HEK293 (cell line): ENCODE measurements around the gene CHD1.

Experiments used
- CTCF ChIA-PET: fragments of 350-600 bp; formaldehyde crosslinking; extraction: SDS; loops from one replicate; lab custom pipeline; 2021; ENCODE audit warnings: antibody characterized with exemption; lab: Yijun Ruan, JAX
- POLR2A ChIA-PET: fragments of 300-600 bp; formaldehyde crosslinking; extraction: SDS; loops from one replicate; lab custom pipeline; 2020; ENCODE audit warnings: antibody characterized with exemption, inconsistent platforms; lab: Yijun Ruan, JAX
- H3K27ac ChIP-seq: fragments of 200-500 bp; sonication (Bioruptor generic); 2 replicates; pipeline ENCODE4 v1.5.1; 2014; ENCODE audit warnings: low read depth, low read length, control low read depth, inconsistent platforms; ENCODE audit errors: extremely low read depth
- H3K36me3 ChIP-seq, 2 experiments: fragments of 200-500 bp in 1 of 2; sonication (Bioruptor generic) in 1 of 2; 1 replicate in 1 of 2; 2 replicates in 1 of 2; pipeline ENCODE4 v1.5.1; 2014 to 2017; ENCODE audit warnings: inconsistent platforms in 2 of 2, low read length in 2 of 2; ENCODE audit not compliant: control insufficient read depth in 2 of 2, insufficient read depth in 1 of 2
- H3K4me1 ChIP-seq: fragments of 200-500 bp; sonication (Bioruptor generic); 2 replicates; pipeline ENCODE4 v1.5.1; 2014; ENCODE audit warnings: mild to moderate bottlenecking, low read length, inconsistent platforms; ENCODE audit not compliant: control insufficient read depth, insufficient read depth
- H3K4me3 ChIP-seq: 2 replicates; pipeline ENCODE4 v1.5.1; 2011; ENCODE audit warnings: low read depth, mild to moderate bottlenecking, control low read depth, low read length, moderate library complexity
- H3K9me3 ChIP-seq: fragments of 200-500 bp; sonication (Bioruptor generic); 2 replicates; pipeline ENCODE4 v1.5.1; 2014; ENCODE audit warnings: low read depth, low read length, inconsistent platforms; ENCODE audit not compliant: control insufficient read depth, insufficient read depth
- EGR2 ChIP-seq: fragments of 450-650 bp; formaldehyde crosslinking; IDR thresholded peaks from 2 replicates; pipeline ENCODE4 v1.5.1; 2016; ENCODE audit warnings: low read depth, missing biosample characterization, missing genetic modification characterization
- ELK4 ChIP-seq: IDR thresholded peaks from 2 replicates; pipeline ENCODE4 v1.6.1; 2011; ENCODE audit warnings: mild to moderate bottlenecking, low read depth, low read length, borderline replicate concordance
- HOXA7 ChIP-seq: sonication (generic); formaldehyde crosslinking; IDR thresholded peaks from 2 replicates; pipeline ENCODE4 v1.8.1; 2022; ENCODE audit warnings: missing genetic modification reagents, borderline replicate concordance
- KLF7 ChIP-seq: fragments of 450-650 bp; formaldehyde crosslinking; IDR thresholded peaks from 2 replicates; pipeline ENCODE4 v1.5.1; 2016; ENCODE audit warnings: missing biosample characterization, missing genetic modification characterization, borderline replicate concordance
- PRDM6 ChIP-seq: fragments of 450-650 bp; formaldehyde crosslinking; IDR thresholded peaks from 2 replicates; pipeline ENCODE4 v1.5.1; 2017; ENCODE audit warnings: missing biosample characterization, missing genetic modification characterization
- ZBTB10 ChIP-seq: fragments of 450-650 bp; formaldehyde crosslinking; IDR thresholded peaks from 2 replicates; pipeline ENCODE4 v1.5.1; 2016; ENCODE audit warnings: missing biosample characterization, missing genetic modification characterization
- ZNF184 ChIP-seq: fragments of 450-650 bp; IDR thresholded peaks from 2 replicates; pipeline ENCODE4 v1.5.1; 2018; ENCODE audit warnings: missing biosample characterization, mild to moderate bottlenecking, missing genetic modification characterization
- ZNF2 ChIP-seq: fragments of 450-650 bp; formaldehyde crosslinking; IDR thresholded peaks from 2 replicates; pipeline ENCODE4 v1.5.1; 2016; ENCODE audit warnings: missing biosample characterization, missing genetic modification characterization
- ZNF544 ChIP-seq: fragments of 450-650 bp; formaldehyde crosslinking; IDR thresholded peaks from 2 replicates; pipeline ENCODE4 v1.5.0; 2017; ENCODE audit warnings: missing biosample characterization, missing genetic modification characterization
- ZNF654 ChIP-seq: fragments of 450-650 bp; formaldehyde crosslinking; IDR thresholded peaks from 2 replicates; pipeline ENCODE4 v1.5.1; 2016; ENCODE audit warnings: low read depth, missing biosample characterization, missing genetic modification characterization
- ZNF677 ChIP-seq: fragments of 450-650 bp; IDR thresholded peaks from 2 replicates; pipeline ENCODE4 v1.5.0; 2018; ENCODE audit warnings: missing biosample characterization, mild to moderate bottlenecking, missing genetic modification characterization, moderate library complexity
- ZNF692 ChIP-seq: fragments of 450-650 bp; formaldehyde crosslinking; IDR thresholded peaks from 2 replicates; pipeline ENCODE4 v1.5.1; 2016; ENCODE audit warnings: missing biosample characterization, missing genetic modification characterization
- ZNF76 ChIP-seq: fragments of 450-650 bp; formaldehyde crosslinking; IDR thresholded peaks from 2 replicates; pipeline ENCODE4; 2016; ENCODE audit warnings: low read depth, missing biosample characterization, missing genetic modification characterization, borderline replicate concordance
- ZSCAN16 ChIP-seq: fragments of 450-650 bp; formaldehyde crosslinking; IDR thresholded peaks from 2 replicates; pipeline ENCODE4 v1.5.1; 2016; ENCODE audit warnings: missing biosample characterization, missing genetic modification characterization
- ZSCAN23 ChIP-seq: fragments of 450-650 bp; formaldehyde crosslinking; IDR thresholded peaks from 2 replicates; pipeline ENCODE4 v1.5.1; 2016; ENCODE audit warnings: missing biosample characterization, missing genetic modification characterization
- ZSCAN30 ChIP-seq: fragments of 450-650 bp; IDR thresholded peaks from 2 replicates; pipeline ENCODE4 v1.5.1; 2018; ENCODE audit warnings: missing biosample characterization, mild to moderate bottlenecking, missing genetic modification characterization, moderate library complexity
- TF ChIP-seq, protein P1 (sequence below): fragments of 450-650 bp; formaldehyde crosslinking; IDR thresholded peaks from 2 replicates; pipeline ENCODE4 v1.5.1; 2016; ENCODE audit warnings: missing biosample characterization, missing genetic modification characterization
- TF ChIP-seq, protein P2 (sequence below): fragments of 450-650 bp; formaldehyde crosslinking; IDR thresholded peaks from 2 replicates; pipeline ENCODE4 v1.5.1; 2016; ENCODE audit warnings: missing biosample characterization, missing genetic modification characterization, low read depth

The CHD1 gene

DNA sequence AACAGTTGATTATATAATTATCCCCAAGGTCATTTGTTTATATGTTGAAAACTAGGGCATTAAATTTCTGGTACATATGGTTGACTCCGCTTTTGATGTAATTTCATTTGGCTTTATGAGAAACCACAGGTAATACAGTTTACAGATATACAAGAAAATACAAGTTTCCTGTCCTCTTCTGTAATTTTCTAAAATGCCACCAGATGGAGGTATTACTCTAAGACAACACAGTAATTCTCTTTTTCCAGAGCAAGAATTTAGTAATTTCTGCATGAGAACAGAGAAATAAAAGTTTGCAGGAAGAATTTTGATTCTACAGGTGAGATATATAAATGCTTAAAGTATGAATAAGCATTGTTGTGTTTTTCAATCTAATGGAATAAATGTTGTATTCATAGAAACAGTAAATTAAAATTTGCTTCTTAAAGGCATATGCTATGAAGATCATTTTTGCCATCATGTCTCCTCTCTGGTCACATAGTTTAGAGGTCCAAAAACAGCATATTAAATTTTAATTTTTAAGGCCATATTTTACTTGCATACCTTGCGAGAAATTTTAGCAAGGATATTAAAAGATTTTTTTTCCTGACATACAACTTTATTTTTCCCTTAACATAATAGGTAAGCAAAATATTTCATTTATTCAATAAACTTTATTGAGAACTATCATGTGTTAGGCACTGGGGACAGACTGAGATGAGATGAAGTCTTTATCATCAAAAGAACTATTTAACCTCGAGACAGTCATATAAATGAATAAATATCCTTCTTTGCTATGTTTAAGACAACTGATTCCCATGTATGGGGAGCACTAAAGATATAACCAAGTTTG lies 22.7 kb downstream of the CHD1 start:
- Histone ChIP-seq H3K36me3 (peaks cover 23 to 43% of the 10 kb centered on the region in 2 experiments), H3K4me1 (peaks cover 6% of the 10 kb centered on the region; the same call in 1 of the 2 replicates), H3K4me3 (no peak overlapping the region), H3K27ac (no peak overlapping the region), H3K9me3 (no peaks in the 10 kb centered on the region)
- CTCF ChIA-PET = interaction anchor here (0.6 to 3.5 kb wide), 8 partner anchors 12 to 446 kb away, joined by 3 to 39 read pairs (median 4); no protein-coding TSS in a partner anchor
- TF ChIP-seq ZNF654 (peak; percentile 66), PRDM6 (tag by site-specific recombination) (0 out of 2 replicates have a peak, but pooled peaks have one; percentile 14), EGR2 (tag by site-specific recombination) (no peak)
- TF ChIP-seq, protein P1, sequence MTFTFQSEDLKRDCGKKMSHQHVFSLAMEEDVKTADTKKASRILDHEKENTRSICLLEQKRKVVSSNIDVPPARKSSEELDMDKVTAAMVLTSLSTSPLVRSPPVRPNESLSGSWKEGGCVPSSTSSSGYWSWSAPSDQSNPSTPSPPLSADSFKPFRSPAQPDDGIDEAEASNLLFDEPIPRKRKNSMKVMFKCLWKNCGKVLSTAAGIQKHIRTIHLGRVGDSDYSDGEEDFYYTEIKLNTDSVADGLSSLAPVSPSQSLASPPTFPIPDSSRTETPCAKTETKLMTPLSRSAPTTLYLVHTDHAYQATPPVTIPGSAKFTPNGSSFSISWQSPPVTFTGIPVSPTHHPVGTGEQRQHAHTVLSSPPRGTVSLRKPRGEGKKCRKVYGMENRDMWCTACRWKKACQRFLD (tag by site-specific recombination) = no peak
- POLR2A ChIA-PET = no interaction called here

DNA sequence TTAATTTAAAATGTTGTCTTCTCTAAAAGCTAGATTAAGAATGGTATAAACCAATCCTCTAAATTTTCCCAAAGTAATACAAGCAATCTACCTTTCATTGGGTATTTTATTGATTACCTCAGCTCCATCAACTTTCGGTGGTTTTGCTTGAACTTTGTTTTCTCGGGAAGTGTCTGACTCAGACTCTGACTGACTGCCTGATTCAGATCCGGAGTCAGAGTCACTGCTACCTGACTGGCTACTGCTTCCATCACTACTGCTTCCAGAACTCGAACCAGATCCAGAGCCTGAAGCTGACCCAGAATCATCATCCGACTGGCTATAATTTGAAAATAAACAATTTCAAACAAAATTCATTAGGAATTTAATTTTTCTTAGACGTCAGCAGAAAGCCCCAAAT lies 24.0 kb downstream of the CHD1 start:
- no peak overlapping the region for H3K4me3 ChIP-seq
- TF ChIP-seq HOXA7 = no peak
- TF ChIP-seq KLF7 = no peak
- TF ChIP-seq ZNF692 (tag by site-specific recombination) = no peak
- no peak for TF ChIP-seq ZSCAN30 (tag by site-specific recombination)
- TF ChIP-seq ZNF544 (tag by site-specific recombination) = no peak
- no peak for TF ChIP-seq ZNF184 (tag by site-specific recombination)
- TF ChIP-seq ZNF677 = no peak
- no peak for TF ChIP-seq ZNF2
- TF ChIP-seq, all 188 proteins: peak for 0
- POLR2A ChIA-PET = no interaction called here
- Histone ChIP-seq H3K27ac (no peak overlapping the region), H3K9me3 (no peaks in the 10 kb centered on the region), H3K4me1 (0 out of 2 replicates have a peak, but pooled peaks cover 6% of the 10 kb centered on the region), H3K36me3 (peaks cover 36 to 54% of the 10 kb centered on the region in 2 experiments)
- CTCF ChIA-PET = interaction anchor here (0.6 to 3.5 kb wide), 8 partner anchors 10 to 154 kb away, joined by 3 to 39 read pairs (median 3); no protein-coding TSS in a partner anchor

DNA sequence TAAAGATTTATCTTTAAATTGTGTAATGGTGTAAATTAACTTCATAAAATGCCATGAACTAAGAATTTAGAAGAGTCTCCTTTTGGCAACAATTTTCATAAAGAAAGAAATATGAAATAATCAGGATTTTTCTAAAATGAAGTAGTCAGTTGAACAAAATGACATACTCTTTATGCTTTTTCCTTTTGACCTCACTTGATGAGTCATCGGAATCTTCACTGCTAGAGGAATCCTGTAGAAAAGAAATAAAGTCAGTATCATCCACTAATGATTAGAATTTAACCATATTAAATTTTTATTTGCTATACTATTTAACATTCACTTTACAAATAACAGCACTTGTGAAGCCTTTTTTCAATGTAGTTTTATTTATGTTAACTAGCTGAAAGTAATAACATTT lies 26.1 kb downstream of the CHD1 start:
- TF ChIP-seq ELK4 (no peak), ZSCAN23 (tag by site-specific recombination) (no peak), ZNF76 (tag by site-specific recombination) (no peak), ZSCAN16 (tag by site-specific recombination) (no peak), ZBTB10 (tag by site-specific recombination) (no peak)
- TF ChIP-seq, protein P2, sequence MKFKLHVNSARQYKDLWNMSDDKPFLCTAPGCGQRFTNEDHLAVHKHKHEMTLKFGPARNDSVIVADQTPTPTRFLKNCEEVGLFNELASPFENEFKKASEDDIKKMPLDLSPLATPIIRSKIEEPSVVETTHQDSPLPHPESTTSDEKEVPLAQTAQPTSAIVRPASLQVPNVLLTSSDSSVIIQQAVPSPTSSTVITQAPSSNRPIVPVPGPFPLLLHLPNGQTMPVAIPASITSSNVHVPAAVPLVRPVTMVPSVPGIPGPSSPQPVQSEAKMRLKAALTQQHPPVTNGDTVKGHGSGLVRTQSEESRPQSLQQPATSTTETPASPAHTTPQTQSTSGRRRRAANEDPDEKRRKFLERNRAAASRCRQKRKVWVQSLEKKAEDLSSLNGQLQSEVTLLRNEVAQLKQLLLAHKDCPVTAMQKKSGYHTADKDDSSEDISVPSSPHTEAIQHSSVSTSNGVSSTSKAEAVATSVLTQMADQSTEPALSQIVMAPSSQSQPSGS (tag by site-specific recombination) = no peak
- TF ChIP-seq, all 188 proteins: peak for 0
- ChIA-PET CTCF (interaction anchor here (3.5 kb wide), 1 partner anchor 130 kb away, joined by 28 read pairs; no protein-coding TSS in a partner anchor), POLR2A (no interaction called here)
- peaks cover 51 to 72% of the 10 kb centered on the region in 2 experiments for H3K36me3 ChIP-seq
- no peak overlapping the region for H3K4me3 ChIP-seq
- H3K4me1 ChIP-seq = 0 out of 2 replicates have a peak, but pooled peaks cover 6% of the 10 kb centered on the region
- H3K9me3 ChIP-seq = no peaks in the 10 kb centered on the region
- no peak overlapping the region for H3K27ac ChIP-seq
